HG03066 (cell line): Measurements from ENCODE around the gene KRT79.

Source experiments
- ATAC-seq: cut with Tn5 transposase; IDR thresholded peaks from one replicate; pipeline ENCODE4 v1.9.1; 2021; ENCODE audit warnings: low read depth; ENCODE audit not compliant: unreplicated experiment

KRT79 gene

GRCh38 chr12:52820521-52820920, 13.6 kb downstream of the KRT79 start:
- no peak for ATAC-seq

- no peak for ATAC-seq
Observed at GRCh38 chr12:52819731-52820510, 14.2 kb downstream of the KRT79 start.

- no peak for ATAC-seq
Observed at GRCh38 chr12:52818887-52819420, 15.2 kb downstream of the KRT79 start.

GRCh38 chr12:52818388-52818787, 15.7 kb downstream of the KRT79 start:
- no peak for ATAC-seq

- no peak for ATAC-seq
Observed at GRCh38 chr12:52817699-52818238, 16.3 kb downstream of the KRT79 start.

GRCh38 chr12:52817003-52817698, 17.0 kb downstream of the KRT79 start:
- ATAC-seq, result no peak

- ATAC-seq, result no peak
Observed at GRCh38 chr12:52815676-52816588, 18.2 kb downstream of the KRT79 start.

GRCh38 chr12:52815161-52815560, 18.9 kb downstream of the KRT79 start:
- no peak for ATAC-seq

- ATAC-seq, result no peak
Observed at GRCh38 chr12:52814710-52815155, 19.4 kb downstream of the KRT79 start.

GRCh38 chr12:52813885-52814709, 20.0 kb downstream of the KRT79 start, which contains the start of gene KRT4:
Gene KRT4 (minus strand): TSS chr12:52814116. CDS start chr12:52814058, 58 bp downstream.
- no peak for ATAC-seq

GRCh38 chr12:52813203-52813819, 20.8 kb downstream of the KRT79 start:
- ATAC-seq, result no peak

GRCh38 chr12:52812749-52813148, 21.4 kb downstream of the KRT79 start:
- no peak for ATAC-seq

- ATAC-seq, result no peak
Observed at GRCh38 chr12:52812073-52812400, 22.1 kb downstream of the KRT79 start.

- ATAC-seq, result no peak
Observed at GRCh38 chr12:52811191-52812072, 22.7 kb downstream of the KRT79 start.

- no peak for ATAC-seq
Observed at GRCh38 chr12:52810554-52810953, 23.6 kb downstream of the KRT79 start.

GRCh38 chr12:52809166-52809565, 24.9 kb downstream of the KRT79 start:
- ATAC-seq, result no peak

GRCh38 chr12:52808573-52809160, 25.4 kb downstream of the KRT79 start:
- no peak for ATAC-seq
